ENCODE measurements around the gene LRRN2.

DNA sequence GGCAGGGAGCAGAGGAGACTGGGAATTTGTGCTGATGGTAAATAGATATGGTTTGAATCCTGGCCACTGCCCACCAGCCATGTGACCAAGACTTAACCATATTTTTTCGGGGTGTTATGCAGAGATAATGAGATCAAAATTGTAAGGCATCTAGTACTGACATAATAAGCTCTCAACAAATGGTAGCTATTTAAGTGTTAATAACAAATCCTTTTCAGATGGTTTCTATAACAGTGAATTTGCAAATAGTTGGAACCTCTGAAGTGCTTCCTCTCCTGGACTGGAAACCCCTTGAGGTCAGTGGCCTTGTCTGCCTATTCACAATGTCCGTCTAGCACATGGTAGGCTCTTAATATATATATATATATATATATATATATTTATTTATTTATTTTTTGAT, 104.7 kb downstream of the LRRN2 start:
- TF ChIP-seq, protein P1, sequence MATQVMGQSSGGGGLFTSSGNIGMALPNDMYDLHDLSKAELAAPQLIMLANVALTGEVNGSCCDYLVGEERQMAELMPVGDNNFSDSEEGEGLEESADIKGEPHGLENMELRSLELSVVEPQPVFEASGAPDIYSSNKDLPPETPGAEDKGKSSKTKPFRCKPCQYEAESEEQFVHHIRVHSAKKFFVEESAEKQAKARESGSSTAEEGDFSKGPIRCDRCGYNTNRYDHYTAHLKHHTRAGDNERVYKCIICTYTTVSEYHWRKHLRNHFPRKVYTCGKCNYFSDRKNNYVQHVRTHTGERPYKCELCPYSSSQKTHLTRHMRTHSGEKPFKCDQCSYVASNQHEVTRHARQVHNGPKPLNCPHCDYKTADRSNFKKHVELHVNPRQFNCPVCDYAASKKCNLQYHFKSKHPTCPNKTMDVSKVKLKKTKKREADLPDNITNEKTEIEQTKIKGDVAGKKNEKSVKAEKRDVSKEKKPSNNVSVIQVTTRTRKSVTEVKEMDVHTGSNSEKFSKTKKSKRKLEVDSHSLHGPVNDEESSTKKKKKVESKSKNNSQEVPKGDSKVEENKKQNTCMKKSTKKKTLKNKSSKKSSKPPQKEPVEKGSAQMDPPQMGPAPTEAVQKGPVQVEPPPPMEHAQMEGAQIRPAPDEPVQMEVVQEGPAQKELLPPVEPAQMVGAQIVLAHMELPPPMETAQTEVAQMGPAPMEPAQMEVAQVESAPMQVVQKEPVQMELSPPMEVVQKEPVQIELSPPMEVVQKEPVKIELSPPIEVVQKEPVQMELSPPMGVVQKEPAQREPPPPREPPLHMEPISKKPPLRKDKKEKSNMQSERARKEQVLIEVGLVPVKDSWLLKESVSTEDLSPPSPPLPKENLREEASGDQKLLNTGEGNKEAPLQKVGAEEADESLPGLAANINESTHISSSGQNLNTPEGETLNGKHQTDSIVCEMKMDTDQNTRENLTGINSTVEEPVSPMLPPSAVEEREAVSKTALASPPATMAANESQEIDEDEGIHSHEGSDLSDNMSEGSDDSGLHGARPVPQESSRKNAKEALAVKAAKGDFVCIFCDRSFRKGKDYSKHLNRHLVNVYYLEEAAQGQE (IDR thresholded peaks at IDR 0.05; ENCODE audit: insufficient read depth in 1 of 2, low read depth in 2 of 2, low read length in 2 of 2): no peak
- TF ChIP-seq FOXP2 (optimal IDR thresholded peaks at IDR 0.05; ENCODE audit: borderline replicate concordance, extremely low read depth, extremely low read length, insufficient read depth): no peak
- TF ChIP-seq POLR2AphosphoS5 (IDR thresholded peaks at IDR 0.05; ENCODE audit: low read depth, low read length): no peak
- no peak for TF ChIP-seq SIN3A (IDR thresholded peaks at IDR 0.05; ENCODE audit: borderline replicate concordance, insufficient read depth, low read length)

Data from PFSK-1 (cell line).